Endothelial cell of umbilical vein (primary cell): Measurements from ENCODE around the gene CARD14. TPM values are rescaled to one million over a fixed set of nuclear protein-coding genes. Genes with fewer than 3 reads are reported as not detected.

Experiments used
- BruUV-seq: library from RNA; stranded (reverse); fragments of 400-500 nt; replicated peaks from 2 replicates; lab custom pipeline; 2021; lab: Mats Ljungman, UMichigan
- CTCF ChIA-PET: fragments of 300-600, 350-600 bp; sonication (Branson Sonifier 250); formaldehyde crosslinking; loops from one replicate; lab custom pipeline; 2021; ENCODE audit warnings: antibody characterized with exemption, inconsistent platforms; lab: Charles Lee
- POLR2A ChIA-PET: fragments of 300-600, 350-600 bp; sonication (Branson Sonifier 250); formaldehyde crosslinking; loops from one replicate; lab custom pipeline; 2021; ENCODE audit warnings: antibody characterized with exemption, inconsistent platforms; lab: Charles Lee
- DNase-seq: peaks from one replicate; pipeline ENCODE4 v3.0.0-alpha.2; 2011; ENCODE audit warnings: low read depth, low spot score
- FAIRE-seq: peaks from 2 replicates; lab custom pipeline; 2011; peaks lifted over from hg19 to GRCh38; lab: Jason Lieb, UNC
- H2AFZ ChIP-seq: 2 replicates; pipeline ENCODE4 v1.6.0; 2012; ENCODE audit warnings: low read depth, low read length, control low read depth, inconsistent platforms
- H3K27ac ChIP-seq: 2 replicates; pipeline ENCODE4 v1.5.1; 2011; ENCODE audit warnings: low read depth, mild to moderate bottlenecking, control low read depth, low read length, moderate library complexity; ENCODE audit not compliant: insufficient read depth
- H3K27me3 ChIP-seq, 2 experiments: 2 replicates each; pipeline versions ENCODE4 v1.6.0 to v1.6.1; 2011; ENCODE audit warnings: low read length in 2 of 2, mixed read lengths in 1 of 2; ENCODE audit not compliant: control insufficient read depth in 2 of 2, insufficient read depth in 2 of 2
- H3K36me3 ChIP-seq, 2 experiments: 2 replicates in 1 of 2; 3 replicates in 1 of 2; pipeline ENCODE4 v1.5.1; 2011; ENCODE audit warnings: low read length in 2 of 2, mild to moderate bottlenecking in 1 of 2, moderate library complexity in 1 of 2; ENCODE audit not compliant: control insufficient read depth in 2 of 2, insufficient read depth in 2 of 2; ENCODE audit errors: extremely low read depth in 1 of 2
- H3K4me1 ChIP-seq: 3 replicates; pipeline ENCODE4 v1.5.1; 2011; ENCODE audit warnings: mild to moderate bottlenecking, low read length; ENCODE audit not compliant: control insufficient read depth, insufficient read depth; ENCODE audit errors: extremely low read depth
- H3K4me2 ChIP-seq: 2 replicates; pipeline ENCODE4 v1.6.1; 2011; ENCODE audit warnings: low read length, control low read depth, mixed read lengths; ENCODE audit not compliant: insufficient read depth
- H3K4me3 ChIP-seq, 3 experiments: fragments of 200-600 bp in 1 of 3; sonication (generic), shearing (Covaris generic) in 1 of 3; replicated peaks in 1 of 3; 2 replicates each; pipeline ENCODE4 v1.5.1; 2011 to 2016; ENCODE audit warnings: control low read depth in 3 of 3, low read length in 3 of 3, mild to moderate bottlenecking in 2 of 3, inconsistent platforms in 1 of 3, low read depth in 1 of 3, moderate library complexity in 1 of 3; ENCODE audit not compliant: insufficient read depth in 1 of 3
- H3K79me2 ChIP-seq: 2 replicates; pipeline ENCODE4 v1.6.0; 2012; ENCODE audit warnings: low read length, inconsistent platforms; ENCODE audit not compliant: control insufficient read depth, insufficient read depth
- H3K9ac ChIP-seq: replicated peaks from 2 replicates; pipeline ENCODE3; 2011; ENCODE audit warnings: low read length, control low read depth; ENCODE audit not compliant: insufficient read depth; ENCODE audit errors: extremely low read depth
- H3K9me1 ChIP-seq: replicated peaks from 3 replicates; pipeline ENCODE4 v1.6.0; 2011; ENCODE audit warnings: mild to moderate bottlenecking, low read length; ENCODE audit not compliant: control insufficient read depth, insufficient read depth; ENCODE audit errors: extremely low read depth
- H3K9me3 ChIP-seq: replicated peaks from 2 replicates; pipeline ENCODE4 v1.5.1; 2012; ENCODE audit warnings: low read length, inconsistent platforms; ENCODE audit not compliant: control insufficient read depth, insufficient read depth
- H4K20me1 ChIP-seq: replicated peaks from 2 replicates; pipeline ENCODE3; 2011; ENCODE audit warnings: mild to moderate bottlenecking, low read length; ENCODE audit not compliant: control insufficient read depth, insufficient read depth; ENCODE audit errors: extremely low read depth
- FOS ChIP-seq: IDR thresholded peaks from 2 replicates; pipeline ENCODE4 v1.6.1; 2011; ENCODE audit warnings: mild to moderate bottlenecking, low read length, moderate library complexity, borderline replicate concordance; ENCODE audit not compliant: insufficient read depth
- GATA2 ChIP-seq: IDR thresholded peaks from 2 replicates; pipeline ENCODE4 v1.7.0; 2011; ENCODE audit warnings: low read depth, mild to moderate bottlenecking, moderate library complexity, mixed read lengths, low read length; ENCODE audit not compliant: insufficient read length, insufficient read depth
- JUN ChIP-seq: IDR thresholded peaks from 2 replicates; pipeline ENCODE4 v1.6.1; 2011; ENCODE audit warnings: borderline replicate concordance, low read depth; ENCODE audit not compliant: insufficient read length, insufficient read depth
- MYC ChIP-seq: IDR thresholded peaks from one replicate; pipeline ENCODE4 v1.6.1; 2011; ENCODE audit warnings: mild to moderate bottlenecking, low read depth, low read length
- POLR2A ChIP-seq: IDR thresholded peaks from 2 replicates; pipeline ENCODE4 v1.6.1; 2012; ENCODE audit warnings: low read depth, mild to moderate bottlenecking, control low read depth, low read length
- POLR2AphosphoS5 ChIP-seq: IDR thresholded peaks from 2 replicates; pipeline ENCODE4 v1.6.1; 2012; ENCODE audit warnings: low read depth, mild to moderate bottlenecking, control low read depth, low read length, moderate library complexity; ENCODE audit not compliant: insufficient read depth
- dilution Hi-C: fragments of 300-500 bp; cut with MboI; formaldehyde crosslinking; loops from one replicate; pipeline ENCODE4 v1.15.0; 2019; ENCODE audit warnings: low sequenced_read_pairs; ENCODE audit not compliant: extremely low pct_ligation_motif_present
- intact Hi-C: fragments of 100-400 bp; cut with micrococcal nuclease; formaldehyde crosslinking; loops from one replicate; pipeline ENCODE4 v1.10.0; 2022
- polyA plus RNA-seq, 4 experiments: library from polyadenylated mRNA; depleted of rRNA in 3 of 4; stranded (reverse) in 3 of 4; unstranded in 1 of 4; fragments of >200 nt; gene quantifications; 2 replicates each; pipeline versions ENCODE4 v1.2.1 to v1.2.3, GENCODE V29; 2011 to 2012; ENCODE audit warnings: missing spikeins in 1 of 4
- total RNA-seq: library from RNA; stranded (reverse); gene quantifications from 2 replicates; pipeline ENCODE4 v1.2.3, GENCODE V29; 2021
- TF ChIP-seq, protein P1 (sequence below): IDR thresholded peaks from 2 replicates; pipeline ENCODE4 v1.6.1; 2011; ENCODE audit not compliant: insufficient read depth, insufficient read length
- TF ChIP-seq, protein P2 (sequence below), 2 donors: IDR thresholded peaks; 1 replicate in 1 of 2; 2 replicates in 1 of 2; pipeline ENCODE4 v1.5.1; 2011; ENCODE audit warnings: low read length in 2 of 2, mild to moderate bottlenecking in 2 of 2, moderate library complexity in 2 of 2, control low read depth in 1 of 2, inconsistent platforms in 1 of 2, low read depth in 1 of 2; ENCODE audit not compliant: insufficient read depth in 1 of 2; ENCODE audit errors: extremely low read depth in 1 of 2

Gene CARD14
- total and polyA plus RNA-seq, 2 donors (not counting 3 experiments of a cell fraction or from before 2014, with no cell fraction given), result not detected

DNA sequence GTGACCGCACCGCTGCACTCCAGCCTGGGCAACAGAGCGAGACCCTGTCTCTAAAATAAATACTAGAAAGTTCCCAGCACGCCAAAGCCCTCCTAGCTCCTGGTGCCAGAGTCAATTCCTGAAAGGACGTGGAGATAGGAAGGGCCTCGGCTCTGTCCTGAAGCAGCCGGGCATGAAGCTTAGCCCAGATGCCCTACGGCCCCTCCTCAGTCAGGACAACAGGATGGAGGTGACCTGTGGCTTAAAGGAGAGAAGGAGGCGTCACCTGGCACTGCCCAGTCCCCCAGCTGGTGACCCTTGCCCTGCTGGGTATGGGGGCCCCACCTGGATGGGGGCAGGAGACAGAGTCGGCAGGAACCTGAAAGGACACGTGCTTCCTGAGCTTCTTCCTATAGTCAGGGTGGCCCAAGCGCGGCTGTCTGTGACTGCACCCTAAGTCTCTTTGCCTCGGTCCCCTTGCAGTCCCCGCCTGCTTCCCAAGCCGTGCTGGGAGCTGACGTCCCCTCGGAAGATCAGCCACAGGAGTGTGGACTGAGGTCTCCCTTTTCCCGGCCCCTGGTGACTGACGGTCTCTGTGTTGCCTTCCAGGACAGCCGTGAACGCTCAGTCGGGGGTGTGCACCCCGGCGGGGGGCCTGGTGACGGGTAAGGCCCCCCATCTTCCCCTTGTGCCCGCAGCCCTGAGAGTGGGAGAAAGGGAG, 75.9 kb downstream of the CARD14 start:
- POLR2A ChIA-PET, result no interaction called here
- no peaks in the 10 kb centered on the region for H3K9me1 ChIP-seq
- FAIRE-seq, result no peak
- dilution Hi-C loops (no loop called here), intact Hi-C loops (no loop called here)
- H3K27ac ChIP-seq, result no peak overlapping the region
- H3K79me2 ChIP-seq, result no peaks in the 10 kb centered on the region
- H2AFZ ChIP-seq, result no peak overlapping the region
- no peak overlapping the region for H3K9ac ChIP-seq
- no peak for DNase-seq
- TF ChIP-seq POLR2AphosphoS5, result no peak
- TF ChIP-seq, protein P1, sequence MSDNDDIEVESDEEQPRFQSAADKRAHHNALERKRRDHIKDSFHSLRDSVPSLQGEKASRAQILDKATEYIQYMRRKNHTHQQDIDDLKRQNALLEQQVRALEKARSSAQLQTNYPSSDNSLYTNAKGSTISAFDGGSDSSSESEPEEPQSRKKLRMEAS, result no peak
- TF ChIP-seq JUN, result no peak
- no peak for TF ChIP-seq POLR2A
- TF ChIP-seq, protein P2, sequence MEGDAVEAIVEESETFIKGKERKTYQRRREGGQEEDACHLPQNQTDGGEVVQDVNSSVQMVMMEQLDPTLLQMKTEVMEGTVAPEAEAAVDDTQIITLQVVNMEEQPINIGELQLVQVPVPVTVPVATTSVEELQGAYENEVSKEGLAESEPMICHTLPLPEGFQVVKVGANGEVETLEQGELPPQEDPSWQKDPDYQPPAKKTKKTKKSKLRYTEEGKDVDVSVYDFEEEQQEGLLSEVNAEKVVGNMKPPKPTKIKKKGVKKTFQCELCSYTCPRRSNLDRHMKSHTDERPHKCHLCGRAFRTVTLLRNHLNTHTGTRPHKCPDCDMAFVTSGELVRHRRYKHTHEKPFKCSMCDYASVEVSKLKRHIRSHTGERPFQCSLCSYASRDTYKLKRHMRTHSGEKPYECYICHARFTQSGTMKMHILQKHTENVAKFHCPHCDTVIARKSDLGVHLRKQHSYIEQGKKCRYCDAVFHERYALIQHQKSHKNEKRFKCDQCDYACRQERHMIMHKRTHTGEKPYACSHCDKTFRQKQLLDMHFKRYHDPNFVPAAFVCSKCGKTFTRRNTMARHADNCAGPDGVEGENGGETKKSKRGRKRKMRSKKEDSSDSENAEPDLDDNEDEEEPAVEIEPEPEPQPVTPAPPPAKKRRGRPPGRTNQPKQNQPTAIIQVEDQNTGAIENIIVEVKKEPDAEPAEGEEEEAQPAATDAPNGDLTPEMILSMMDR (IDR thresholded peaks at IDR 0.05; ENCODE audit: extremely low read depth in 1 of 2, insufficient read depth in 1 of 2, low read depth in 1 of 2, low read length in 2 of 2), result no peak
- TF ChIP-seq GATA2, result no peak
- TF ChIP-seq FOS, result no peak
- TF ChIP-seq MYC, result no peak
- no peaks in the 10 kb centered on the region for H3K4me1 ChIP-seq
- H4K20me1 ChIP-seq, result no peaks in the 10 kb centered on the region
- CTCF ChIA-PET, result no interaction called here
- H3K27me3 ChIP-seq, result no peaks in the 10 kb centered on the region
- BruUV-seq, result no TSS peak
- H3K4me2 ChIP-seq, result no peak overlapping the region
- H3K9me3 ChIP-seq, result no peaks in the 10 kb centered on the region
- H3K36me3 ChIP-seq, result peaks cover 0 to 17% of the 10 kb centered on the region in 2 experiments
- H3K4me3 ChIP-seq, result no peak overlapping the region
